CD14-positive monocyte (primary cell): ENCODE measurements around the gene MGLL. TPM values are rescaled to one million over a fixed set of nuclear protein-coding genes. Genes with fewer than 3 reads are reported as not detected.

Experiments
- DNase-seq, 3 donors: peaks; one replicate each; pipeline ENCODE4 v3.0.0-alpha.2; 2011 to 2022
- H2AFZ ChIP-seq: 2 replicates; pipeline ENCODE4 v1.6.0; 2012; ENCODE audit warnings: mild to moderate bottlenecking, low read depth, low read length, inconsistent platforms; ENCODE audit not compliant: insufficient read depth, poor library complexity, severe bottlenecking
- H3K27ac ChIP-seq, 2 donors: 1 replicate in 1 of 2; 2 replicates in 1 of 2; pipeline ENCODE4 v1.5.1; 2012 to 2013; ENCODE audit warnings: low read length in 2 of 2, control low read depth in 1 of 2, inconsistent platforms in 1 of 2, low read depth in 1 of 2, mild to moderate bottlenecking in 1 of 2
- H3K27me3 ChIP-seq, 2 donors: one replicate each; pipeline versions ENCODE4 v1.6.0 to v1.6.1; 2011 to 2013; ENCODE audit warnings: low read length in 2 of 2; ENCODE audit not compliant: control insufficient read depth in 2 of 2, insufficient read depth in 2 of 2
- H3K36me3 ChIP-seq, 2 donors: replicated peaks in 1 of 2; 1 replicate in 1 of 2; 2 replicates in 1 of 2; pipeline versions ENCODE4 v1.5.1 to v1.6.1; 2012 to 2013; ENCODE audit warnings: low read length in 2 of 2, control low read depth in 1 of 2, inconsistent platforms in 1 of 2, mild to moderate bottlenecking in 1 of 2; ENCODE audit not compliant: insufficient read depth in 2 of 2, control insufficient read depth in 1 of 2
- H3K4me1 ChIP-seq, 2 donors: 1 replicate in 1 of 2; 2 replicates in 1 of 2; pipeline versions ENCODE4 v1.5.1 to v1.6.1; 2012 to 2013; ENCODE audit warnings: low read length in 2 of 2, control low read depth in 1 of 2, inconsistent platforms in 1 of 2, mild to moderate bottlenecking in 1 of 2, moderate library complexity in 1 of 2; ENCODE audit not compliant: insufficient read depth in 2 of 2, control insufficient read depth in 1 of 2
- H3K4me2 ChIP-seq: replicated peaks from 2 replicates; pipeline ENCODE3; 2012; ENCODE audit warnings: low read length, moderate library complexity, mild to moderate bottlenecking; ENCODE audit not compliant: poor library complexity, severe bottlenecking; ENCODE audit errors: extremely low read depth
- H3K4me3 ChIP-seq, 3 experiments: fragments of 200-600 bp in 1 of 3; sonication (generic) in 1 of 3; replicated peaks in 1 of 3; 1 replicate in 2 of 3; 2 replicates in 1 of 3; pipeline ENCODE4 v1.5.1; 2011 to 2013; ENCODE audit warnings: low read length in 3 of 3, mild to moderate bottlenecking in 3 of 3, control low read depth in 2 of 3, low read depth in 2 of 3, inconsistent platforms in 1 of 3, moderate library complexity in 1 of 3
- H3K79me2 ChIP-seq: 2 replicates; pipeline ENCODE4 v1.6.0; 2012; ENCODE audit warnings: mild to moderate bottlenecking, control low read depth, inconsistent platforms, low read length, moderate library complexity; ENCODE audit not compliant: insufficient read depth
- H3K9ac ChIP-seq: 2 replicates; pipeline ENCODE4 v1.6.0; 2017; ENCODE audit warnings: low read length, mild to moderate bottlenecking; ENCODE audit not compliant: insufficient read depth, poor library complexity, severe bottlenecking
- H3K9me3 ChIP-seq, 2 donors: replicated peaks in 1 of 2; 1 replicate in 1 of 2; 2 replicates in 1 of 2; pipeline versions ENCODE4 v1.5.1 to v1.6.1; 2012 to 2013; ENCODE audit warnings: low read length in 2 of 2, control low read depth in 1 of 2; ENCODE audit not compliant: control insufficient read depth in 1 of 2, insufficient read depth in 1 of 2
- H4K20me1 ChIP-seq: 2 replicates; pipeline ENCODE4 v1.6.0; 2012; ENCODE audit warnings: mild to moderate bottlenecking, low read length, control low read depth, moderate library complexity; ENCODE audit not compliant: insufficient read depth
- H3K27ac Mint-ChIP-seq, 7 donors: one replicate each; pipeline ENCODE4 v1.8.0; 2020; ENCODE audit warnings: mild to moderate bottlenecking in 7 of 7, mixed read lengths in 7 of 7, moderate library complexity in 6 of 7, inconsistent platforms in 2 of 7
- H3K27me3 Mint-ChIP-seq, 3 donors: one replicate each; pipeline ENCODE4 v1.8.0; 2021 to 2022; ENCODE audit warnings: low read depth in 3 of 3, mild to moderate bottlenecking in 3 of 3, mixed read lengths in 3 of 3, moderate library complexity in 3 of 3, inconsistent platforms in 1 of 3
- H3K36me3 Mint-ChIP-seq, 2 donors: one replicate each; pipeline ENCODE4 v1.8.0; 2020; ENCODE audit warnings: mixed read lengths in 2 of 2, inconsistent platforms in 1 of 2, mild to moderate bottlenecking in 1 of 2
- H3K4me1 Mint-ChIP-seq: one replicate; pipeline ENCODE4 v1.8.0; 2020; ENCODE audit warnings: mild to moderate bottlenecking, mixed read lengths
- H3K4me3 Mint-ChIP-seq, 2 donors: one replicate each; pipeline ENCODE4 v1.8.0; 2020; ENCODE audit warnings: mild to moderate bottlenecking in 2 of 2, mixed read lengths in 2 of 2, moderate library complexity in 1 of 2
- H3K9me3 Mint-ChIP-seq, 7 donors: one replicate each; pipeline ENCODE4 v1.8.0; 2020 to 2022; ENCODE audit warnings: mixed read lengths in 7 of 7, mild to moderate bottlenecking in 6 of 7, moderate library complexity in 6 of 7, inconsistent platforms in 2 of 7
- CTCF ChIP-seq: fragments of 200-600 bp; IDR thresholded peaks from one replicate; pipeline ENCODE4 v1.8.0; 2022; ENCODE audit warnings: antibody characterized with exemption, mild to moderate bottlenecking
- WGBS: methylation state at CpG from one replicate; pipeline ENCODE4 v1.1.5; 2013; ENCODE audit warnings: missing lambda C conversion rate; ENCODE audit not compliant: insufficient coverage; 5-methylcytosine and 5-hydroxymethylcytosine counted together
- intact Hi-C, 2 donors: fragments of 100-400 bp; cut with micrococcal nuclease; formaldehyde crosslinking; loops; one replicate each; pipeline versions ENCODE4 v1.15.0 to v1.15.1; 2023
- polyA plus RNA-seq, 3 donors: library from polyadenylated mRNA; depleted of rRNA in 1 of 3; unstranded in 2 of 3; stranded (reverse) in 1 of 3; fragments of 300-500 nt in 2 of 3; fragments of >200 nt in 1 of 3; fragmentation: Illumina TruSeq in 2 of 3; gene quantifications; 1 replicate in 2 of 3; 2 replicates in 1 of 3; pipeline ENCODE4 v1.2.3, GENCODE V29; 2012 to 2021

MGLL gene
- polyA plus RNA-seq, 3 donors = 4.4 to 10.0 (median 6.4) TPM

GRCh38 chr3:127711896-127712295 lies 110.4 kb downstream of the MGLL start:
- Histone ChIP-seq H3K27ac (no peak overlapping the region), H3K4me2 (no peak overlapping the region), H3K4me3 (no peak overlapping the region), H3K79me2 (no peaks in the 10 kb centered on the region), H3K9me3 (no peaks in the 10 kb centered on the region), H3K27me3 (no peaks in the 10 kb centered on the region), H4K20me1 (no peaks in the 10 kb centered on the region), H3K4me1 (peaks cover 8 to 9% of the 10 kb centered on the region in 2 donors), H3K36me3 (no peaks in the 10 kb centered on the region), H2AFZ (no peak overlapping the region), H3K9ac (no peak overlapping the region)
- Mint-ChIP-seq H3K4me3 (no peak overlapping the region), H3K27ac (no peak overlapping the region), H3K9me3 (no peaks in the 10 kb centered on the region), H3K27me3 (peaks cover 0 to 2% (median 0%) of the 10 kb centered on the region in 3 donors), H3K4me1 (peaks cover 12% of the 10 kb centered on the region), H3K36me3 (no peaks in the 10 kb centered on the region)
- intact Hi-C loops = no loop called here
- TF ChIP-seq CTCF = no peak
- whole genome bisulfite sequencing = 96% methylated on average over 9 of the region's 14 CpGs
- no peak for DNase-seq

GRCh38 chr3:127711021-127711695 lies 111.2 kb downstream of the MGLL start:
- Mint-ChIP-seq H3K27ac (no peak overlapping the region), H3K9me3 (no peaks in the 10 kb centered on the region), H3K4me1 (peaks cover 11% of the 10 kb centered on the region), H3K27me3 (peaks cover 0 to 2% (median 0%) of the 10 kb centered on the region in 3 donors), H3K4me3 (no peak overlapping the region), H3K36me3 (no peaks in the 10 kb centered on the region)
- no peak for DNase-seq
- Histone ChIP-seq H3K27ac (no peak overlapping the region), H3K4me3 (no peak overlapping the region), H3K4me1 (peaks cover 8 to 9% of the 10 kb centered on the region in 2 donors), H3K36me3 (no peaks in the 10 kb centered on the region), H4K20me1 (no peaks in the 10 kb centered on the region), H3K4me2 (no peak overlapping the region), H3K9me3 (no peaks in the 10 kb centered on the region), H3K9ac (no peak overlapping the region), H2AFZ (no peak overlapping the region), H3K27me3 (no peaks in the 10 kb centered on the region), H3K79me2 (no peaks in the 10 kb centered on the region)
- TF ChIP-seq CTCF = no peak
- intact Hi-C loops = no loop called here
- 86% methylated on average over 11 of the region's 14 CpGs for WGBS
